Neural cell (in vitro differentiated cells): ENCODE results near the gene PRR12.

Experiments
- EP300 ChIP-seq: fragments of 450-650 bp; conservative IDR thresholded peaks from 2 replicates; pipeline ENCODE4 v1.6.1; 2014; ENCODE audit warnings: antibody characterized with exemption, mild to moderate bottlenecking, moderate library complexity; ENCODE audit not compliant: poor library complexity, severe bottlenecking
- EZH2 ChIP-seq: fragments of 200-600, 300-800 bp; shearing (Covaris generic), sonication (generic); IDR thresholded peaks from 2 replicates; pipeline ENCODE4 v1.6.1; 2014; ENCODE audit warnings: antibody characterized with exemption, low read length, borderline replicate concordance, mild to moderate bottlenecking; ENCODE audit not compliant: insufficient read depth, poor library complexity, severe bottlenecking
- MXI1 ChIP-seq: fragments of 450-650 bp; conservative IDR thresholded peaks from 2 replicates; pipeline ENCODE4 v1.6.1; 2014; ENCODE audit warnings: antibody characterized with exemption, mild to moderate bottlenecking; ENCODE audit not compliant: poor library complexity, severe bottlenecking
- POLR2AphosphoS5 ChIP-seq: IDR thresholded peaks from 2 replicates; pipeline ENCODE4 v1.6.1; 2012
- RAD21 ChIP-seq: fragments of 450-650 bp; conservative IDR thresholded peaks from 2 replicates; pipeline ENCODE4 v1.6.1; 2014; ENCODE audit warnings: antibody characterized with exemption, mild to moderate bottlenecking, moderate library complexity
- TAF1 ChIP-seq: IDR thresholded peaks from 2 replicates; pipeline ENCODE4 v1.6.1; 2012; ENCODE audit warnings: low read depth
- TF ChIP-seq, protein P1 (sequence below): fragments of 450-650 bp; IDR thresholded peaks from 2 replicates; pipeline ENCODE4 v1.5.1; 2014; ENCODE audit warnings: antibody characterized with exemption, mild to moderate bottlenecking, moderate library complexity; ENCODE audit not compliant: poor library complexity, severe bottlenecking

DNA sequence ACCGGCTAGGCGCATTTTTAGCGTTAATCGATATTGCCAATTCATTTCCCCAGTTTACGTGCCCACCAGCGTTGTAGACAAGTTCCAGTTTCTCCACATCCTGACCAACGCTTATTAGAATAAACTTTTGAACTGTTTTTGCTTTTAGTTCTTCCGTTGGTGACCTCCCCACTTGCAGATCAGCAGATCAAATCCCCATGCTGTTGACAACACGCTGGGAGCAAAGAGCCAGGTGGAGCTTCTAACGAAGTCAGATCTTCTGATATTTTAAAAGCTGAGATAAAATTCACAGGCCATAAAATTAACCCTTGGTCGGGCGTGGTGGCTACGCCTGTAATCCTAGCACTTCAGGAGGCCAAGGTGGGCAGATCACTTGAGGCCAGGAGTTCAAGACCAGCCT, 41.9 kb upstream of the PRR12 start:
- TF ChIP-seq RAD21: no peak
- TF ChIP-seq, protein P1, sequence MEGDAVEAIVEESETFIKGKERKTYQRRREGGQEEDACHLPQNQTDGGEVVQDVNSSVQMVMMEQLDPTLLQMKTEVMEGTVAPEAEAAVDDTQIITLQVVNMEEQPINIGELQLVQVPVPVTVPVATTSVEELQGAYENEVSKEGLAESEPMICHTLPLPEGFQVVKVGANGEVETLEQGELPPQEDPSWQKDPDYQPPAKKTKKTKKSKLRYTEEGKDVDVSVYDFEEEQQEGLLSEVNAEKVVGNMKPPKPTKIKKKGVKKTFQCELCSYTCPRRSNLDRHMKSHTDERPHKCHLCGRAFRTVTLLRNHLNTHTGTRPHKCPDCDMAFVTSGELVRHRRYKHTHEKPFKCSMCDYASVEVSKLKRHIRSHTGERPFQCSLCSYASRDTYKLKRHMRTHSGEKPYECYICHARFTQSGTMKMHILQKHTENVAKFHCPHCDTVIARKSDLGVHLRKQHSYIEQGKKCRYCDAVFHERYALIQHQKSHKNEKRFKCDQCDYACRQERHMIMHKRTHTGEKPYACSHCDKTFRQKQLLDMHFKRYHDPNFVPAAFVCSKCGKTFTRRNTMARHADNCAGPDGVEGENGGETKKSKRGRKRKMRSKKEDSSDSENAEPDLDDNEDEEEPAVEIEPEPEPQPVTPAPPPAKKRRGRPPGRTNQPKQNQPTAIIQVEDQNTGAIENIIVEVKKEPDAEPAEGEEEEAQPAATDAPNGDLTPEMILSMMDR: no peak
- TF ChIP-seq EP300: no peak
- no peak for TF ChIP-seq MXI1
- no peak for TF ChIP-seq EZH2
- no peak for TF ChIP-seq TAF1
- no peak for TF ChIP-seq POLR2AphosphoS5
